B cell (primary cell): ENCODE data around the gene CLDN25.

Experiments used
- EZH2 ChIP-seq: IDR thresholded peaks from 2 replicates; pipeline ENCODE4 v1.6.1; 2012; ENCODE audit warnings: borderline replicate concordance, low read depth, mild to moderate bottlenecking, moderate library complexity, low read length; ENCODE audit not compliant: insufficient read depth, poor library complexity, severe bottlenecking
- TF ChIP-seq, protein P1 (sequence below): fragments of 200-600 bp; IDR thresholded peaks from one replicate; pipeline ENCODE4 v1.8.0; 2022; ENCODE audit warnings: antibody characterized with exemption, mild to moderate bottlenecking

DNA sequence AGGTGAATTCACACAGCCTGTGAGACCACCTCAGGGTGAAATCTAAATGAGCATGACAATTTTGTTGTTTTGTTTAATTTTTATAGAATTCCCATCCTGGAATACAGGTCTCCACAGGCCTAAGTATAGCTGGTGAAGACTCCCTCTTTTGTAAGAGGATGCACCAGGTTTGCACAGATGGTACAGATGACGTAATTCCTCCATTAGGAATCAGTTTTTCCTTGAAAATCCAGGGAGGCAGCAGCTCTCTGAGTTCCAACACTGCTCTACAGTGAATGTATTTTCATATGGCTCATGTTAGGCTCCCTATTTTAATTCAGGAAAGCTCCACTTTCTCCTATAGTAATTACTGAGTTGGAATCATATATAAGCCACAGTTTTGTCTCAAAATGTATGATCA is 48.6 kb downstream of the CLDN25 start:
- TF ChIP-seq, protein P1, sequence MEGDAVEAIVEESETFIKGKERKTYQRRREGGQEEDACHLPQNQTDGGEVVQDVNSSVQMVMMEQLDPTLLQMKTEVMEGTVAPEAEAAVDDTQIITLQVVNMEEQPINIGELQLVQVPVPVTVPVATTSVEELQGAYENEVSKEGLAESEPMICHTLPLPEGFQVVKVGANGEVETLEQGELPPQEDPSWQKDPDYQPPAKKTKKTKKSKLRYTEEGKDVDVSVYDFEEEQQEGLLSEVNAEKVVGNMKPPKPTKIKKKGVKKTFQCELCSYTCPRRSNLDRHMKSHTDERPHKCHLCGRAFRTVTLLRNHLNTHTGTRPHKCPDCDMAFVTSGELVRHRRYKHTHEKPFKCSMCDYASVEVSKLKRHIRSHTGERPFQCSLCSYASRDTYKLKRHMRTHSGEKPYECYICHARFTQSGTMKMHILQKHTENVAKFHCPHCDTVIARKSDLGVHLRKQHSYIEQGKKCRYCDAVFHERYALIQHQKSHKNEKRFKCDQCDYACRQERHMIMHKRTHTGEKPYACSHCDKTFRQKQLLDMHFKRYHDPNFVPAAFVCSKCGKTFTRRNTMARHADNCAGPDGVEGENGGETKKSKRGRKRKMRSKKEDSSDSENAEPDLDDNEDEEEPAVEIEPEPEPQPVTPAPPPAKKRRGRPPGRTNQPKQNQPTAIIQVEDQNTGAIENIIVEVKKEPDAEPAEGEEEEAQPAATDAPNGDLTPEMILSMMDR, result no peak
- TF ChIP-seq EZH2, result no peak
